ENCODE data around the gene PSMD5. TPM values are rescaled to one million over a fixed set of nuclear protein-coding genes. Genes with fewer than 3 reads are reported as not detected.
"Not testable (repeated sequence)": the region's sequence is repeated elsewhere in the genome, so short reads cannot be mapped to it uniquely, and the experiment has no call there.

PSMD5 gene
- total RNA-seq, 1 donor from 2014 or later, result 56.1 TPM

DNA sequence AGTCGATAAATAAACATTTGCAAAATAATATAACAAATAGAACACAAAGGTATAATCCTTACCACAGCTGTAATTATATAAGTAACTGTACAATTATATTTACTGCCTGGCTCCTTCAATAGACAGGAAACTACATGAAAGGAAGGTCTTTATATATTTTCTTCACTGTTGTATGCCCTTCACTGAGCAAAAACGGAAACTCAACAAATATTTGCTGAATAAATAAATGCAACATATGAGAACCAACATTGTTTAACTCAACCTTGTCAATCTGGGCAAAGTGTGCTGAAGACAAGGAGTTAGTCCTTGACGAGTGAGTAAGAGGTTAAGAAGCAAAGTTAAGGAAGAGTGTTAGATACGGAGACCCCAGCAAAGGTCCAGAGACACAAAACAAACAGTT is 22.6 kb downstream of the PSMD5 start:
- H3K36me3 Mint-ChIP-seq, result peaks cover 63% of the 10 kb centered on the region
- no peaks in the 10 kb centered on the region for H3K4me1 Mint-ChIP-seq
- TF ChIP-seq, protein P1, sequence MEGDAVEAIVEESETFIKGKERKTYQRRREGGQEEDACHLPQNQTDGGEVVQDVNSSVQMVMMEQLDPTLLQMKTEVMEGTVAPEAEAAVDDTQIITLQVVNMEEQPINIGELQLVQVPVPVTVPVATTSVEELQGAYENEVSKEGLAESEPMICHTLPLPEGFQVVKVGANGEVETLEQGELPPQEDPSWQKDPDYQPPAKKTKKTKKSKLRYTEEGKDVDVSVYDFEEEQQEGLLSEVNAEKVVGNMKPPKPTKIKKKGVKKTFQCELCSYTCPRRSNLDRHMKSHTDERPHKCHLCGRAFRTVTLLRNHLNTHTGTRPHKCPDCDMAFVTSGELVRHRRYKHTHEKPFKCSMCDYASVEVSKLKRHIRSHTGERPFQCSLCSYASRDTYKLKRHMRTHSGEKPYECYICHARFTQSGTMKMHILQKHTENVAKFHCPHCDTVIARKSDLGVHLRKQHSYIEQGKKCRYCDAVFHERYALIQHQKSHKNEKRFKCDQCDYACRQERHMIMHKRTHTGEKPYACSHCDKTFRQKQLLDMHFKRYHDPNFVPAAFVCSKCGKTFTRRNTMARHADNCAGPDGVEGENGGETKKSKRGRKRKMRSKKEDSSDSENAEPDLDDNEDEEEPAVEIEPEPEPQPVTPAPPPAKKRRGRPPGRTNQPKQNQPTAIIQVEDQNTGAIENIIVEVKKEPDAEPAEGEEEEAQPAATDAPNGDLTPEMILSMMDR (IDR thresholded peaks at IDR 0.05; ENCODE audit: unreplicated experiment), result no peak
- no peak for DNase-seq (ENCODE audit: low spot score in 2 of 2, unreplicated experiment in 2 of 2)
- no peak overlapping the region for H3K27ac Mint-ChIP-seq
- H3K27me3 Mint-ChIP-seq (ENCODE audit: low read depth), result no peaks in the 10 kb centered on the region
- peaks cover 4% of the 10 kb centered on the region for H3K9me3 Mint-ChIP-seq
- H3K4me3 Mint-ChIP-seq, result no peak overlapping the region

DNA sequence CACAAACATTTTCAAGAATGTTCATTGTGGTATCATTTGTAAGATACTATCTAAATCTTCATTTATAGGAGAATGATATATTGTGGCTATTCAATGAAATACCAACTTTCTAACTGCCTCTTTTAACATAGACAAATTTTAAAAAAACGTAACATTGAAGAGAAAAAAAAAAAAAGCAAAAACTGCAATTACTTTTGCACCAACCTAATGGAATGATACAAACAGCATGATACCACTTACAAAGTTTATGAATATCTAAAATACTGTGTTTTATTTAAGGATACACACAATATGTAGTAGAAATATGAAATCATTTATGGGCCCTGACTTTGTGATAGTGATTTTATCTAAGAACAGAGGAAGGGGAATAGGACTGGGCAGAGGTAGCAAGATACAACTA is 24.1 kb downstream of the PSMD5 start:
- Mint-ChIP-seq H3K4me1 (no peaks in the 10 kb centered on the region), H3K9me3 (no peaks in the 10 kb centered on the region), H3K27ac (peak overlapping the region; percentile 67), H3K27me3 (ENCODE audit: low read depth) (no peaks in the 10 kb centered on the region), H3K36me3 (peaks cover 52% of the 10 kb centered on the region), H3K4me3 (no peak overlapping the region)
- no peak for DNase-seq (ENCODE audit: low spot score in 2 of 2, unreplicated experiment in 2 of 2)
- TF ChIP-seq, protein P1 (IDR thresholded peaks at IDR 0.05; ENCODE audit: unreplicated experiment), result no peak

DNA sequence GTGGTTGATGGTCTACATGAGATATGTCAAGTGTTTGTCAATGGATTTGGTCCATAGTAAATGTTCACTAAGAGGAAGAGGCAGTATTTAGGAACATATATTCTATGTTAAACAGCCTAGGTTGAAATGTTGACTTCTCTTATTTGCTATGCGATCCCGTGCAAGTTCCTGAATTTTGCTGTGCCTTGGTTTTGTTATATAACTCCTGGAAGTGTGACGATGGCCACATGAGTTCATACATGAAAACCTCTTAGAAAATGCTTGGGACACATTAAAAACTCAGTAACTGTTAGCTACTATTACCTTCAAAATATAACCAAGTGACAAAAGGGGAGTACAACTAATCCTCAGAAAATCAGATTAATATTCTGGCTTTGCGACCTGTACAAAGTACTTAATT is 27.6 kb downstream of the PSMD5 start:
- peaks cover 28% of the 10 kb centered on the region for H3K36me3 Mint-ChIP-seq
- no peak for DNase-seq (ENCODE audit: low spot score in 2 of 2, unreplicated experiment in 2 of 2)
- peaks cover under 1% of the 10 kb centered on the region for H3K9me3 Mint-ChIP-seq
- no peaks in the 10 kb centered on the region for H3K27me3 Mint-ChIP-seq (ENCODE audit: low read depth)
- TF ChIP-seq, protein P1 (IDR thresholded peaks at IDR 0.05; ENCODE audit: unreplicated experiment), result no peak
- no peaks in the 10 kb centered on the region for H3K4me1 Mint-ChIP-seq
- no peak overlapping the region for H3K4me3 Mint-ChIP-seq
- no peak overlapping the region for H3K27ac Mint-ChIP-seq

DNA sequence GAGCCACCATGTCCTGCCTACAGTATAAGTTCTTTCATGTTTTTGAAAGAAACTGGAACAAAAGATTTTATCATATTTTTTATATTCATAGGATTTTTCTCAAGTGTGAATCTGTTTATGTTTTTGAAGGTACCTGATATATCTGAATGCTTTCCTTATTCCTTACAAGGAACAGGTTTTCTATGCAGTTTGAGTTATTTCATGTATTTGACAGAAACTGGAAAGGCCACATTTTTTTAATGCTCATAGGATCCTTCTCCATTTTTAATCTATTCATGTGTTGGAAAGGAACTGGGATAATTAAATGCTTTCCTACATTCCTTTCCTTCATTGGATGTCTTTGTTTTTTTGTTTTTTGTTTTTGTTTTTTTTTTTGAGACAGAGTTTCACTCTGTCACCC is 33.8 kb downstream of the PSMD5 start:
- H3K36me3 Mint-ChIP-seq, result peaks cover 39% of the 10 kb centered on the region
- no peaks in the 10 kb centered on the region for H3K4me1 Mint-ChIP-seq
- H3K27me3 Mint-ChIP-seq (ENCODE audit: low read depth), result no peaks in the 10 kb centered on the region
- no peak overlapping the region for H3K4me3 Mint-ChIP-seq
- H3K9me3 Mint-ChIP-seq, result peaks cover 44% of the 10 kb centered on the region
- DNase-seq (ENCODE audit: low spot score in 2 of 2, unreplicated experiment in 2 of 2), result no peak
- TF ChIP-seq, protein P1 (IDR thresholded peaks at IDR 0.05; ENCODE audit: unreplicated experiment), result no peak
- no peak overlapping the region for H3K27ac Mint-ChIP-seq

DNA sequence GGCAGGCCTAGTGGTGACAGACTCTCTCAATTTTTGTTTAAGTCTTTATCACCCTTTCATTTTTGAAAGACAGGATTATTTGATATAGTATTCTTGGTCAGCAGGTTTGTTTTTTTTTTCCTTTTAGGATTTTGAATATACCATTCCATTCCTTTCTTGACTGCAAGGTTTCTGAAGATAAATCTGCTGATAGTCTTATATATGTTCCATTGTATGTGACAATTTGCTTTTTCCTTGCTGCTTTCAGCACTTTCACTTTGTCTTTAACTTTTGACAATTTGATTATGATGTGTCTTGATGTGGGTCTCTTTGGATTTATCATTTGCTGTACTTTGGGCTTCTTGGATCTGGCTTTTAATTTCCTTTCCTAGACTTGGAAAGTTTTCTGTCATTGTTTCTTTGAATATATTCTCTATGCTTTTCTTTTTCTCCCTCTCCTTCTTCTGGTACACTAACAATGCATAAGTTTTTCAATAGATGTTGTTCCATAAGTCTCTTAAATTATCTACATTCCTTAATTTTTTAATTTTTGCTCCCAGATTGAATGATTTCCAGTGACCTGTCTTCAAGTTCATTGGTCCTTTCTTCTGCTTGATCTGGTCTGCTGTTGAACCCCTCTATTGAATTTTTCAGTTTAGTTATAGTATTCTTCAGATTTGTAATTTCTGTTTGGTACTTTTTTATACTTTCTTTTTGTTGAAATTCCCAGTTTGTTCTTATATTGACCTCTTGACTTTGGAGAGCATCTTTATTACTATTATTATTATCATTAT is 34.9 kb downstream of the PSMD5 start:
- peaks cover 41% of the 10 kb centered on the region for H3K36me3 Mint-ChIP-seq
- H3K9me3 Mint-ChIP-seq, result peaks cover 47% of the 10 kb centered on the region
- H3K4me1 Mint-ChIP-seq, result no peaks in the 10 kb centered on the region
- no peak for DNase-seq (ENCODE audit: low spot score in 2 of 2, unreplicated experiment in 2 of 2)
- no peak overlapping the region for H3K4me3 Mint-ChIP-seq
- TF ChIP-seq, protein P1 (IDR thresholded peaks at IDR 0.05; ENCODE audit: unreplicated experiment), result no peak
- no peak overlapping the region for H3K27ac Mint-ChIP-seq
- H3K27me3 Mint-ChIP-seq (ENCODE audit: low read depth), result no peaks in the 10 kb centered on the region

DNA sequence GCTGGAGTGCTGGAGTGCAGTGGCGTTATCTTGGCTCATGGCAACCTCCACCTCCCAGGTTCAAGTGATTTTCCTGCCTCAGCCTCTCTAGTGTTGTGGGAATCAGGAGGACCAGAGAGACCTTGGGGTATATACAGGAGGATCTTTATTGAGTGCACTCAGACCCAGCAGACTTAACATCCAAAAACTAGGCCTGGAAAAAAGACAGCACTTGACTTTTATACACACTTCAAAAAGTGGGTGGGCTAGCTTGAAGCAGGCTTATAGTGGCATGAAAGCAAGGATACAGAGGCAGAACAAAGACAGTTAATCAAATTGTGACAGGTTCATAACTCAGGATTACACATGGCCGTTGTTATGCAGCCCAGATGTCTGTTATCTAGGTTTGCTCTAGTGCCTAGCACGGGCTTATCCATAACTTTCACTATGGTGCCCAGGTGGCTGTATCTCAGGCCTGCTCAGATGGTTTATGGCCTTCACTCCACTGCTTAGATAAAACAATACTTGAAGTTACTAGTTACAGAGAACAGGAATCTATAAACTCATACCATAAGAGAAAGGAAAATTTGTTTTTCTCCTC is 37.8 kb downstream of the PSMD5 start:
- H3K4me3 Mint-ChIP-seq; DNase-seq (ENCODE audit: low spot score in 2 of 2, unreplicated experiment in 2 of 2); H3K4me1 Mint-ChIP-seq; H3K27me3 Mint-ChIP-seq (ENCODE audit: low read depth); H3K27ac Mint-ChIP-seq: not testable (repeated sequence)
- Mint-ChIP-seq H3K36me3 (peaks cover 39% of the 10 kb centered on the region), H3K9me3 (peaks cover 45% of the 10 kb centered on the region)

Measured in mesothelial cell of epicardium (in vitro differentiated cells).